ENCODE measurements around the gene ADORA2B. TPM values are rescaled to one million over a fixed set of nuclear protein-coding genes. Genes with fewer than 3 reads are reported as not detected.

The ADORA2B gene
- total RNA-seq, 2 experiments from 2014 or later = not detected

DNA sequence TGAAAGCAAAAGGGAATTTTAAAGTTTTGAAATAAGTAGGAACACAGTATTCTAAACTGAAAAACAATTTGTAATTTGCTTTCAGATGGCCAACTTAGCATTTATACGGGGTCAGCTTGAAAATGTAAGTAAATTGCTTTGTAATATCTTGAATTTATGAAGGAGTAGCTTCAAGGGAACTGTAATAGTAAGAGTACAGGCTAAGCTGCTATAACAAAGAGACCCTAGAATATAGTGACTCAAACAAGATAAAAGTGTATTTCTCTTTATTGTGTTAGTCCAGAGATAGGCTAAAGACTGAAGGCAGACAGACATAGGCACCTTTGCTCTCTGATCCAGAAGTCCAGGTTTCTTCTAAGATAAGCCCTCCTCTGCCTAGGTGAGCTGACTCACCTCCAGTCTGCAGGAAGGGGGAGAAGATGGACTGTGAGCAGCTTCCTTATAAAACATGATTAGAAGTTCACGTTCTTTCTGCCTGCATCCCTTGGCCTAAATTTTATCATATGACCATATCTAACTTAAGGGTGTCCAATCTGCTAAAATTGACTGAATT lies 57.9 kb downstream of the ADORA2B start:
- POLR2A ChIA-PET = interaction anchor here (0.7 kb wide), 1 partner anchor 210 kb away, joined by 3 read pairs; no protein-coding TSS in a partner anchor
- no peak for TF ChIP-seq EZH2phosphoT487 (IDR thresholded peaks at IDR 0.05; ENCODE audit: borderline replicate concordance, low read depth, low read length)
- TF ChIP-seq, protein P1, sequence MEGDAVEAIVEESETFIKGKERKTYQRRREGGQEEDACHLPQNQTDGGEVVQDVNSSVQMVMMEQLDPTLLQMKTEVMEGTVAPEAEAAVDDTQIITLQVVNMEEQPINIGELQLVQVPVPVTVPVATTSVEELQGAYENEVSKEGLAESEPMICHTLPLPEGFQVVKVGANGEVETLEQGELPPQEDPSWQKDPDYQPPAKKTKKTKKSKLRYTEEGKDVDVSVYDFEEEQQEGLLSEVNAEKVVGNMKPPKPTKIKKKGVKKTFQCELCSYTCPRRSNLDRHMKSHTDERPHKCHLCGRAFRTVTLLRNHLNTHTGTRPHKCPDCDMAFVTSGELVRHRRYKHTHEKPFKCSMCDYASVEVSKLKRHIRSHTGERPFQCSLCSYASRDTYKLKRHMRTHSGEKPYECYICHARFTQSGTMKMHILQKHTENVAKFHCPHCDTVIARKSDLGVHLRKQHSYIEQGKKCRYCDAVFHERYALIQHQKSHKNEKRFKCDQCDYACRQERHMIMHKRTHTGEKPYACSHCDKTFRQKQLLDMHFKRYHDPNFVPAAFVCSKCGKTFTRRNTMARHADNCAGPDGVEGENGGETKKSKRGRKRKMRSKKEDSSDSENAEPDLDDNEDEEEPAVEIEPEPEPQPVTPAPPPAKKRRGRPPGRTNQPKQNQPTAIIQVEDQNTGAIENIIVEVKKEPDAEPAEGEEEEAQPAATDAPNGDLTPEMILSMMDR (conservative IDR thresholded peaks at IDR 0.05; ENCODE audit: low read length) = no peak
- Histone ChIP-seq H3K4me1 (ENCODE audit: insufficient read depth, low read length, poor library complexity, severe bottlenecking) (peaks cover 14% of the 10 kb centered on the region), H3K79me2 (ENCODE audit: insufficient read depth, low read depth, low read length) (peaks cover 30% of the 10 kb centered on the region), H3K4me3 (ENCODE audit: low read depth, low read length, poor library complexity, severe bottlenecking) (no peak overlapping the region), H3K9me2 (ENCODE audit: insufficient read depth, low read length) (no peaks in the 10 kb centered on the region), H3K9me3 (ENCODE audit: low read length) (peaks cover 18% of the 10 kb centered on the region), H3K27ac (ENCODE audit: low read depth, low read length, poor library complexity, severe bottlenecking) (no peak overlapping the region), H3K4me2 (ENCODE audit: low read length) (no peak overlapping the region), H3K36me3 (ENCODE audit: insufficient read depth, low read length) (peaks cover 77% of the 10 kb centered on the region), H4K20me1 (ENCODE audit: insufficient read depth, low read length) (peaks cover 9% of the 10 kb centered on the region; the same call in 1 of the 2 replicates), H2AFZ (ENCODE audit: low read length) (no peak overlapping the region)
- DNase-seq (ENCODE audit: low spot score) = no peak
- no TSS peak for BruUV-seq (replicated peaks)
- CTCF ChIA-PET (ENCODE audit: unreplicated experiment) = no interaction called here
- intact Hi-C loops (cut with micrococcal nuclease; ENCODE audit: unreplicated experiment) = no loop called here

DNA sequence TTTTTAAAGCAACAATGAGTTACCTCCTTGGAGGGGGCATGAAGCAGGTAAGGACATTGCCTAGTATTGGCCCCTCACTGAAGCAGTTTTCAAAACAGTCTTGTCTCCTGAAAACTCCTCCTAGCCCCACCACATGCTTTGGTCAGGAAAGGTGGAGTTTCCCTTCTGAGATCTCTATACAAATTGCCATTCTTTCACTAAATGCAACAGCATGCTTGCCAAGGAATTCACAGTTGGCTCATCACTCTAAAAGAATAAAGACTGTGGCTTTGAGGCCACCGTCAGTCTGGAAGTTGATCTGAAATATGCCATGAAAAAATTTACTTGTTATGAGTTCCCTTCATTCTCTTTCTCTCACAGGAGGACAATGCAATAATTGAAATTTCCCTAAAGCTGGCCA lies 58.9 kb downstream of the ADORA2B start:
- Histone ChIP-seq H3K36me3 (ENCODE audit: insufficient read depth, low read length) (peaks cover 87% of the 10 kb centered on the region), H3K4me2 (ENCODE audit: low read length) (no peak overlapping the region), H3K27ac (ENCODE audit: low read depth, low read length, poor library complexity, severe bottlenecking) (no peak overlapping the region), H4K20me1 (ENCODE audit: insufficient read depth, low read length) (peaks cover 9% of the 10 kb centered on the region; the same call in 1 of the 2 replicates), H3K4me1 (ENCODE audit: insufficient read depth, low read length, poor library complexity, severe bottlenecking) (peaks cover 9% of the 10 kb centered on the region), H3K9me3 (ENCODE audit: low read length) (peaks cover 18% of the 10 kb centered on the region), H3K4me3 (ENCODE audit: low read depth, low read length, poor library complexity, severe bottlenecking) (no peak overlapping the region), H3K79me2 (ENCODE audit: insufficient read depth, low read depth, low read length) (peaks cover 30% of the 10 kb centered on the region), H2AFZ (ENCODE audit: low read length) (no peak overlapping the region), H3K9me2 (ENCODE audit: insufficient read depth, low read length) (no peaks in the 10 kb centered on the region)
- intact Hi-C loops (cut with micrococcal nuclease; ENCODE audit: unreplicated experiment) = no loop called here
- POLR2A ChIA-PET = no interaction called here
- CTCF ChIA-PET (ENCODE audit: unreplicated experiment) = no interaction called here
- BruUV-seq (replicated peaks) = no TSS peak
- TF ChIP-seq EZH2phosphoT487 (IDR thresholded peaks at IDR 0.05; ENCODE audit: borderline replicate concordance, low read depth, low read length) = no peak
- TF ChIP-seq, protein P1 (conservative IDR thresholded peaks at IDR 0.05; ENCODE audit: low read length) = no peak
- no peak for DNase-seq (ENCODE audit: low spot score)

DNA sequence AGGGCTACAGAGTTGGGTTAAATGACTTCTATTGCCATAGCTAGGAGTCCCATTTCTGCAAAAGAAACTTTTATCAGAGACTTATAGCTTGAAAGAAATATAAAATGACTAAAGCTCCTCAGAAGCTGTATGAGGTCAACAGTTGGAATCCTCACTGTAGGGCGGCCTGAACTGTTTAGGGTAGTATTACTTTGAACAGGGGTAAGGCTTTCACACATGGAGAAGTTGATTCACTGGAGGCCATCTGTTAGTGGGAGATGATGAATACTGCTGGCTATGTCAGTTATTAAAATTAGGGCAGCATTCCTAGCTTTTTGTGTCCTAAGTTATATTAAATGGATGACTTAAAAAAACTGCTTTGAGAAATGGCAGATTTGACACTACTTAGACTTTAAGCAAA lies 60.7 kb downstream of the ADORA2B start:
- CTCF ChIA-PET (ENCODE audit: unreplicated experiment) = no interaction called here

More for the DNA sequence above, 60.7 kb downstream of the ADORA2B start:
- TF ChIP-seq EZH2phosphoT487 (IDR thresholded peaks at IDR 0.05; ENCODE audit: borderline replicate concordance, low read depth, low read length) = no peak
- TF ChIP-seq, protein P1 (conservative IDR thresholded peaks at IDR 0.05; ENCODE audit: low read length) = no peak
- H3K27ac ChIP-seq (ENCODE audit: low read depth, low read length, poor library complexity, severe bottlenecking) = no peak overlapping the region
- peaks cover 18% of the 10 kb centered on the region for H3K9me3 ChIP-seq (ENCODE audit: low read length)
- H3K79me2 ChIP-seq (ENCODE audit: insufficient read depth, low read depth, low read length) = peaks cover 26% of the 10 kb centered on the region
- DNase-seq (ENCODE audit: low spot score) = no peak
- H3K4me2 ChIP-seq (ENCODE audit: low read length) = no peak overlapping the region
- H4K20me1 ChIP-seq (ENCODE audit: insufficient read depth, low read length) = peaks cover 4% of the 10 kb centered on the region; the same call in 1 of the 2 replicates
- intact Hi-C loops (cut with micrococcal nuclease; ENCODE audit: unreplicated experiment) = no loop called here
- H3K9me2 ChIP-seq (ENCODE audit: insufficient read depth, low read length) = no peaks in the 10 kb centered on the region
- peaks cover 93% of the 10 kb centered on the region for H3K36me3 ChIP-seq (ENCODE audit: insufficient read depth, low read length)
- no TSS peak for BruUV-seq (replicated peaks)
- no peak overlapping the region for H2AFZ ChIP-seq (ENCODE audit: low read length)
- POLR2A ChIA-PET = interaction anchor here (0.7 kb wide), 1 partner anchor 79 kb away, joined by 4 read pairs; no protein-coding TSS in a partner anchor
- H3K4me3 ChIP-seq (ENCODE audit: low read depth, low read length, poor library complexity, severe bottlenecking) = no peak overlapping the region
- H3K4me1 ChIP-seq (ENCODE audit: insufficient read depth, low read length, poor library complexity, severe bottlenecking) = peaks cover 8% of the 10 kb centered on the region
